Esophagus squamous epithelium (tissue), 4 donors: ENCODE results near the gene THBS3.
"Not testable (repeated sequence)": the region's sequence is repeated elsewhere in the genome, so short reads cannot be mapped to it uniquely, and the experiment has no call there.

Source experiments
- POLR2A ChIP-seq, 4 donors: fragments of 450-650 bp; IDR thresholded peaks; one replicate each; pipeline ENCODE4 v1.6.1; 2017; ENCODE audit warnings: antibody characterized with exemption in 4 of 4, mild to moderate bottlenecking in 4 of 4, moderate library complexity in 3 of 4
- TF ChIP-seq, protein P1 (sequence below), 6 experiments: fragments of 450-650 bp in 4 of 6; fragments of 200-600 bp in 2 of 6; sonication (generic) in 2 of 6; IDR thresholded peaks; one replicate each; pipeline ENCODE4 v1.5.1; 2016 to 2019; ENCODE audit warnings: antibody characterized with exemption in 6 of 6, mild to moderate bottlenecking in 4 of 6, moderate library complexity in 4 of 6

DNA sequence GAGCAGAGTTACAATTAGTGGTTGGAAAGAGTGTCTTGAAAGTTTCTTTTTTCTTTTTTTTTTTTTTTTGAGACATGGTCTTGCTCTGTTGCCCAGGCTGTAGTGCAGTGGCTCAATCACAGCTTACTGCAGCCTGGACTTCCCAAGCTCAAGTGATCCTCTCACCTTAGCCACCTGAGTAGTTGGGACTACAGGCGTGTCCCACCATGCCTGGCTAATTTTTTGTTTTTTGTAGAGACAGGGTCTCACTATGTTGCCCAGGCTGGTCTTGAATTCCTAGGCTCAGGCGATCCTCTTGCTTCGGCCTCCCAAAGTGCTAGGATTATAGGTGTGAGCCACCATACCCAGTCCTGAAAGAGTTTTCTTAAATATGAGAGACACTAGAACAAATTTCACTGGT, 39.1 kb upstream of the THBS3 start:
- TF ChIP-seq, protein P1, sequence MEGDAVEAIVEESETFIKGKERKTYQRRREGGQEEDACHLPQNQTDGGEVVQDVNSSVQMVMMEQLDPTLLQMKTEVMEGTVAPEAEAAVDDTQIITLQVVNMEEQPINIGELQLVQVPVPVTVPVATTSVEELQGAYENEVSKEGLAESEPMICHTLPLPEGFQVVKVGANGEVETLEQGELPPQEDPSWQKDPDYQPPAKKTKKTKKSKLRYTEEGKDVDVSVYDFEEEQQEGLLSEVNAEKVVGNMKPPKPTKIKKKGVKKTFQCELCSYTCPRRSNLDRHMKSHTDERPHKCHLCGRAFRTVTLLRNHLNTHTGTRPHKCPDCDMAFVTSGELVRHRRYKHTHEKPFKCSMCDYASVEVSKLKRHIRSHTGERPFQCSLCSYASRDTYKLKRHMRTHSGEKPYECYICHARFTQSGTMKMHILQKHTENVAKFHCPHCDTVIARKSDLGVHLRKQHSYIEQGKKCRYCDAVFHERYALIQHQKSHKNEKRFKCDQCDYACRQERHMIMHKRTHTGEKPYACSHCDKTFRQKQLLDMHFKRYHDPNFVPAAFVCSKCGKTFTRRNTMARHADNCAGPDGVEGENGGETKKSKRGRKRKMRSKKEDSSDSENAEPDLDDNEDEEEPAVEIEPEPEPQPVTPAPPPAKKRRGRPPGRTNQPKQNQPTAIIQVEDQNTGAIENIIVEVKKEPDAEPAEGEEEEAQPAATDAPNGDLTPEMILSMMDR (IDR thresholded peaks at IDR 0.05), result not testable (repeated sequence)
- TF ChIP-seq POLR2A (IDR thresholded peaks at IDR 0.05), result not testable (repeated sequence)
